Tibial nerve (tissue), 4 donors: ENCODE data around the gene EEA1. TPM values are rescaled to one million over a fixed set of nuclear protein-coding genes. Genes with fewer than 3 reads are reported as not detected.

Experiments used
- DNase-seq, 2 donors: peaks; one replicate each; pipeline ENCODE4 v3.0.0-alpha.2; 2019; ENCODE audit warnings: low spot score in 2 of 2
- H3K27ac ChIP-seq, 4 donors: fragments of 200-600 bp; sonication (generic) in 3 of 4; one replicate each; pipeline ENCODE4 v1.5.1; 2017 to 2019; ENCODE audit warnings: mild to moderate bottlenecking in 1 of 4
- H3K27me3 ChIP-seq, 2 donors: fragments of 200-600 bp; sonication (generic) in 1 of 2; one replicate each; pipeline versions ENCODE4 v1.5.1 to v1.6.0; 2017 to 2019
- H3K36me3 ChIP-seq, 3 donors: fragments of 200-600 bp; sonication (generic); one replicate each; pipeline ENCODE4 v1.5.1; 2018 to 2019
- H3K4me1 ChIP-seq, 4 donors: fragments of 200-600 bp; sonication (generic) in 3 of 4; one replicate each; pipeline ENCODE4 v1.5.1; 2017 to 2019
- H3K4me3 ChIP-seq, 4 donors: fragments of 200-600 bp; sonication (generic) in 3 of 4; one replicate each; pipeline ENCODE4 v1.5.1; 2017 to 2019; ENCODE audit warnings: mild to moderate bottlenecking in 1 of 4, moderate library complexity in 1 of 4
- H3K9me3 ChIP-seq, 4 donors: fragments of 200-600 bp; sonication (generic) in 3 of 4; one replicate each; pipeline ENCODE4 v1.5.1; 2017 to 2019
- EP300 ChIP-seq, 2 donors: sonication (generic); formaldehyde crosslinking; IDR thresholded peaks; one replicate each; pipeline ENCODE4 v1.6.1; 2017; ENCODE audit warnings: antibody characterized with exemption in 2 of 2, mild to moderate bottlenecking in 1 of 2
- POLR2A ChIP-seq, 2 donors: fragments of 450-650 bp; IDR thresholded peaks; one replicate each; pipeline ENCODE4 v1.6.1; 2017; ENCODE audit warnings: antibody characterized with exemption in 2 of 2, mild to moderate bottlenecking in 2 of 2, moderate library complexity in 2 of 2
- WGBS, 2 donors: methylation state at CpG; one replicate each; pipeline ENCODE4 v1.1.5; 2018; 5-methylcytosine and 5-hydroxymethylcytosine counted together
- total RNA-seq, 4 donors: library from RNA; depleted of rRNA; stranded (reverse); fragments of >200 nt; gene quantifications; one replicate each; pipeline ENCODE4 v1.1.0, GENCODE V29; 2016
- TF ChIP-seq, protein P1 (sequence below), 5 experiments: fragments of 200-600 bp in 3 of 5; fragments of 450-650 bp in 2 of 5; sonication (generic) in 3 of 5; IDR thresholded peaks; one replicate each; pipeline ENCODE4 v1.5.1; 2016 to 2019; ENCODE audit warnings: antibody characterized with exemption in 5 of 5, mild to moderate bottlenecking in 3 of 5, moderate library complexity in 2 of 5

EEA1 gene
- total RNA-seq, 4 donors from 2014 or later: 18.4 to 34.8 (median 24.1) TPM

DNA sequence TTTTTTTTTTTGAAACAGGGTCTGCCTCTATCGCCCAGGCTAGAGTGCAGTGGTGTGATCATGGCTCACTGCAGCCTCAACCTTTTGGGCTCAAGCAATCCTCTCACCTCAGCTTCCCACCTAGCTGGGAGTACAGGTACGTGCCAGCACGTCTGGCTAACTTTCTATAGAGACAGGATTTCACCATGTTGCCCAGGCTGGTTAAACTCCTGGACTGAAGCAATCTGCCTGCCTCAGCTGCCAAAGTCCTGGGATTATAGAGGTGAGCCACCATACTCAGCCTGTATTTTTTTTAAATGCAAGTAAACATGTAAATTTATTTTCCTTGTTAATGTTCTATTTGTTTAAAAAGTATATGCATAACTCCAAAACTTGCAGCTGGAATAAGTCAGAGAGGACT, 80.4 kb downstream of the EEA1 start:
- WGBS, 2 donors: 91 to 96% methylated on average over 3 of the region's 3 CpGs
- DNase-seq: no peak
- Histone ChIP-seq H3K27me3 (no peaks in the 10 kb centered on the region), H3K36me3 (peaks cover 0 to 34% (median 0%) of the 10 kb centered on the region in 3 donors), H3K9me3 (no peaks in the 10 kb centered on the region), H3K4me1 (no peaks in the 10 kb centered on the region), H3K4me3 (no peak overlapping the region), H3K27ac (no peak overlapping the region)
- TF ChIP-seq, protein P1, sequence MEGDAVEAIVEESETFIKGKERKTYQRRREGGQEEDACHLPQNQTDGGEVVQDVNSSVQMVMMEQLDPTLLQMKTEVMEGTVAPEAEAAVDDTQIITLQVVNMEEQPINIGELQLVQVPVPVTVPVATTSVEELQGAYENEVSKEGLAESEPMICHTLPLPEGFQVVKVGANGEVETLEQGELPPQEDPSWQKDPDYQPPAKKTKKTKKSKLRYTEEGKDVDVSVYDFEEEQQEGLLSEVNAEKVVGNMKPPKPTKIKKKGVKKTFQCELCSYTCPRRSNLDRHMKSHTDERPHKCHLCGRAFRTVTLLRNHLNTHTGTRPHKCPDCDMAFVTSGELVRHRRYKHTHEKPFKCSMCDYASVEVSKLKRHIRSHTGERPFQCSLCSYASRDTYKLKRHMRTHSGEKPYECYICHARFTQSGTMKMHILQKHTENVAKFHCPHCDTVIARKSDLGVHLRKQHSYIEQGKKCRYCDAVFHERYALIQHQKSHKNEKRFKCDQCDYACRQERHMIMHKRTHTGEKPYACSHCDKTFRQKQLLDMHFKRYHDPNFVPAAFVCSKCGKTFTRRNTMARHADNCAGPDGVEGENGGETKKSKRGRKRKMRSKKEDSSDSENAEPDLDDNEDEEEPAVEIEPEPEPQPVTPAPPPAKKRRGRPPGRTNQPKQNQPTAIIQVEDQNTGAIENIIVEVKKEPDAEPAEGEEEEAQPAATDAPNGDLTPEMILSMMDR (IDR thresholded peaks at IDR 0.05): no peak
- no peak for TF ChIP-seq EP300 (IDR thresholded peaks at IDR 0.05)
- TF ChIP-seq POLR2A (IDR thresholded peaks at IDR 0.05): no peak

DNA sequence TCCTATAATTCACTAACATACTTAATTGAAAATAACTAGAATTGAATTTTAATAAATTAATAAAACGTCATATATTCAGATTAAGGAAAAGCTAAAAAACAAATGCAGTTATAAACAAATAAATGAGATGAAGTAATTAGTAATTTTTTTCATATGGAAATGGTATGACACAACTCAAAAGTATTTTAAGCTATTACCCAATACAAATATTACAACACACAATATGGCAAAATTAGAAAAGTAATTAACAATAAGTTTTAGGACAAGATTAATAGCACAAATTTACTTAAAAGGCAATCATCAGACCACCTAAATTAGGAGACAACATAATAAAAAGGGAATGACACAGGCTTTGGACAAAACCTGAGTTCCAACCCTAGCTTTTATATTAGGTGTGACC, 81.7 kb downstream of the EEA1 start:
- WGBS, 2 donors: 94 to 97% methylated on average over 1 of the region's 1 CpG
- no peaks in the 10 kb centered on the region for H3K9me3 ChIP-seq
- no peak for TF ChIP-seq POLR2A (IDR thresholded peaks at IDR 0.05)
- no peak for TF ChIP-seq EP300 (IDR thresholded peaks at IDR 0.05)
- TF ChIP-seq, protein P1 (IDR thresholded peaks at IDR 0.05): no peak
- H3K36me3 ChIP-seq: peaks cover 0 to 30% (median 0%) of the 10 kb centered on the region in 3 donors
- no peaks in the 10 kb centered on the region for H3K27me3 ChIP-seq
- no peak overlapping the region for H3K27ac ChIP-seq
- no peak for DNase-seq
- no peak overlapping the region for H3K4me3 ChIP-seq
- H3K4me1 ChIP-seq: no peaks in the 10 kb centered on the region

DNA sequence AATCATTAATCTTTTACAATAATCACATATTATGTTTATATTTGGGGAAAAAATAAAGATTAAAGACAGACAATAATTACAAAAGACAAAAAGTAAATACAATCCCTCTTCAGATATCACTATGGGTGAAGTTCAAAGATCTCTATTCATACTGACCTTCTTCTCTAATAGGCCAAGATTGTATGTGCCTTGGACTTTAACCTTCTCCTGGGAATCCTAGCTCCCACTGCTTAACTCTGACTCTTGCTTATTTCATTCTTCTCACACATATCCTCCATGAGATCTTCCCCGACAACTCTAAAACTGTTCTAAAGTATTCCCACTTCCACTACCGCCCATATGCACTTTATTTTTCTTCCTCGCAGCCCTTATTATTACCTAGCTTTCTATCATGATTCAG, 83.8 kb downstream of the EEA1 start:
- DNase-seq: no peak
- Histone ChIP-seq H3K9me3 (peaks cover 0 to 14% (median 2%) of the 10 kb centered on the region in 4 donors), H3K4me3 (no peak overlapping the region), H3K27ac (no peak overlapping the region), H3K27me3 (no peaks in the 10 kb centered on the region), H3K36me3 (peaks cover 0 to 32% (median 0%) of the 10 kb centered on the region in 3 donors), H3K4me1 (no peaks in the 10 kb centered on the region)
- WGBS, 2 donors: 86 to 92% methylated on average over 3 of the region's 3 CpGs
- TF ChIP-seq POLR2A (IDR thresholded peaks at IDR 0.05) (no peak), EP300 (IDR thresholded peaks at IDR 0.05) (no peak)
- TF ChIP-seq, protein P1 (IDR thresholded peaks at IDR 0.05): no peak

DNA sequence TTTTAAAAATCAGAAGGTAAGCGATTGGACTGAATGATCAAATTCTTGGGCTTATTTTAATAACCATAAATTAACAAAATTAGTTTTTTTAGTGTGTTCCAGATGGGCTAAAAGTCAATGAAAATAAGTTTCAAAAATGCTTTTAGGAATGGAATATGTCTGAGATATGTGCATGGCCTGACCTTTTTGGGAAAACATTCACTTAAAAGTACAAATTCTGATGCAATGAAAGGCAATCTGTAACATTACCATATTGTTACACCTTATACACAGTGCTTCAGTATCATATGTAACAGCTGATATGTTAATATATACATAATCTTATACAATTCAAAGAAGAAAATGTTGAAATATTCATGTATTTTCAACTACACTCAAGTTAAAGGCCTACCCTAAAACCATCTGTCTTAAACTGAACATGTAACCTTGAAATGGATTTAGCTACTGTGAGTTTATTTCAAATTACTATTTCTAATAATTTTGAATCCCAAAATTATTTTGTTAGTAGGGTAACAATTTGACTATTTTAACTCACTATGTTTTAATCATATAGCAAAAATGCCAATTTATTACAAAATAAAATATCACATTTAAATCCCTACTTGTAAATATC, 84.8 kb downstream of the EEA1 start:
- TF ChIP-seq POLR2A (IDR thresholded peaks at IDR 0.05): no peak
- TF ChIP-seq, protein P1 (IDR thresholded peaks at IDR 0.05): no peak
- Histone ChIP-seq H3K9me3 (peaks cover 0 to 16% (median 2%) of the 10 kb centered on the region in 4 donors), H3K27me3 (no peaks in the 10 kb centered on the region), H3K36me3 (peaks cover 0 to 27% (median 0%) of the 10 kb centered on the region in 3 donors), H3K4me1 (no peaks in the 10 kb centered on the region), H3K27ac (no peak overlapping the region), H3K4me3 (no peak overlapping the region)
- 80 to 91% methylated on average over 1 of the region's 1 CpG for WGBS, 2 donors
- no peak for DNase-seq

DNA sequence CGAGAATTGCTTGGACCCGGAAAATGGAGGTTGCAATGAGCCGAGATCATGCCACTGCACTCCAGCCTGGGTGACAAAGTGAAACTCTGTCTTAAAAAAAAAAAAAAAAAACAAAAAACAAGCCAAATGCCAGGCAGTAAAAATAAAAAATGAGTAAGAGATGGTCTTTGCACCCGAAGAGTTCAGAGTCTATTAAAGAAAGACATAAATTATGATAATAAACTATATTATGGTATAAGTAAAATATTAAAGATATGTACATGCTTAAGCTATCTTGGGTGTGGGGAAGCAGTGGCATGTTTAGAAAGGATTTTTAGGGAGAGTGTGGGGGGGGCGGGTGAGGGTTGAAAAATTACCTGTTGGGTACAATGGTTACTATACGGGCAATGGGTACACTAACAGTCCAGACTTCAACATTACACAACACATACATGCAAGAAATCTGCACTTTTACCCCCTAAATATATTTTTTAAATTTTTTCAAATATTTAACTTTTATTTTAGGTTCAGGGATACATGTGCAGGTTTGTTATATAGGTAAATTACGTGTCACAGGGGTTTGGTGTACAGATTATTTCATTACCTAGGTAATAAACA, 99.3 kb downstream of the EEA1 start:
- Histone ChIP-seq H3K27me3 (no peaks in the 10 kb centered on the region), H3K36me3 (peaks cover 0 to 48% (median 0%) of the 10 kb centered on the region in 3 donors), H3K9me3 (no peaks in the 10 kb centered on the region), H3K4me1 (no peaks in the 10 kb centered on the region), H3K27ac (no peak overlapping the region), H3K4me3 (no peak overlapping the region)
- TF ChIP-seq POLR2A (IDR thresholded peaks at IDR 0.05): no peak
- no peak for DNase-seq
- WGBS, 2 donors: 94 to 96% methylated on average over 7 of the region's 7 CpGs
